ENCODE measurements around the gene ATP8A1. TPM values are rescaled to one million over a fixed set of nuclear protein-coding genes. Genes with fewer than 3 reads are reported as not detected.

Gene ATP8A1
- total and polyA plus RNA-seq, 2 of the 4 experiments (the other 2 are of a cell fraction): 0.12 to 0.36 TPM

DNA sequence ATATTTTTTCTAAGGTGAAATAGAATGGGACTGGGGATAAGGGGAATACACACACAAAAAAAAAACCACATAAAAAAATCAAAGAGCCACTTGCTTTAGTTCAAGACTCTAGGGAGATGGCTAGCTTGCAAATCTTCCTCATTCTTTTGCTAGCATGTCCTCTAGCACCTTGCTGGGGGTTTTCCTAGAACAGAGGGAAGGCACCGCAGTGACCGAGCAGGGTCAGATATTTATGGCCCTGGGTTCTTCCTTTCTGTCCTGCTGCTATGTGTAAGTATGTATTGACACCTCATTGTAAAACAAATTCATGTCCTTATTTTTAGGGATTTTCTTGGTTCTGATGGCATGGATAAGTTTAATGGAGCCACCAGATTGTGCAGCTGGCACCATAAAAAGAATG is 178.4 kb downstream of the ATP8A1 start:
- no peak overlapping the region for H3K4me2 ChIP-seq (ENCODE audit: low read depth, low read length)
- CTCF ChIA-PET: no interaction called here
- H3K9me3 ChIP-seq (ENCODE audit: control insufficient read depth, insufficient read depth, low read length): no peaks in the 10 kb centered on the region
- no peak for DNase-seq
- ATAC-seq (ENCODE audit: low read depth): no peak
- H3K14ac ChIP-seq (replicated peaks; ENCODE audit: low read depth, low read length): no peak overlapping the region
- no peak overlapping the region for H2AK5ac ChIP-seq (ENCODE audit: low read depth, low read length)
- no peak overlapping the region for H3K4ac ChIP-seq (ENCODE audit: low read depth, low read length)
- no peak overlapping the region for H3K27ac ChIP-seq (ENCODE audit: insufficient read depth, low read length)
- POLR2A ChIA-PET (ENCODE audit: unreplicated experiment): no interaction called here
- H3K36me3 ChIP-seq (ENCODE audit: control insufficient read depth, insufficient read depth, low read length): no peaks in the 10 kb centered on the region
- intact Hi-C loops (cut with micrococcal nuclease): no loop called here
- TF ChIP-seq RCOR1 (IDR thresholded peaks at IDR 0.05; ENCODE audit: insufficient replicate concordance, low read length): no peak
- no peak overlapping the region for H3K23ac ChIP-seq (ENCODE audit: low read depth, low read length)
- H4K8ac ChIP-seq (ENCODE audit: low read depth in 2 of 2, low read length in 2 of 2): no peak overlapping the region
- no peak overlapping the region for H3K9ac ChIP-seq (ENCODE audit: low read depth, low read length)
- H3K79me1 ChIP-seq (ENCODE audit: low read depth in 1 of 2, low read length in 2 of 2): no peaks in the 10 kb centered on the region
- H2BK15ac ChIP-seq (ENCODE audit: low read depth, low read length): no peak overlapping the region
- H3K4me3 ChIP-seq (ENCODE audit: insufficient read depth, low read depth, low read length): no peak overlapping the region
- peaks cover 2% of the 10 kb centered on the region; the same call in 1 of the 2 replicates for H3K4me1 ChIP-seq (ENCODE audit: control insufficient read depth, insufficient read depth, low read length)
- H2AK9ac ChIP-seq (replicated peaks; ENCODE audit: low read depth, low read length, poor library complexity): no peak overlapping the region
- H3K18ac ChIP-seq (ENCODE audit: low read depth, low read length): no peak overlapping the region
- no peaks in the 10 kb centered on the region for H4K20me1 ChIP-seq (ENCODE audit: insufficient read depth, low read length)
- dilution Hi-C loops (cut with HindIII; ENCODE audit: low sequenced_read_pairs, unreplicated experiment): no loop called here
- WGBS, 2 experiments (ENCODE audit: extremely low coverage in 2 of 2, insufficient read length in 1 of 2): no CpG with 5 or more reads among the region's 2 CpGs
- no peak overlapping the region for H2BK20ac ChIP-seq (ENCODE audit: low read depth, low read length)
- no peaks in the 10 kb centered on the region for H3K27me3 ChIP-seq (ENCODE audit: control insufficient read depth, insufficient read depth, low read length)
- H4K5ac ChIP-seq (ENCODE audit: low read depth, low read length): no peak overlapping the region
- H2BK5ac ChIP-seq (ENCODE audit: low read depth, low read length, poor library complexity, severe bottlenecking): no peak overlapping the region
- no peak overlapping the region for H3K56ac ChIP-seq (ENCODE audit: extremely low read depth, insufficient read depth, low read length)
- no peak overlapping the region for H4K91ac ChIP-seq (ENCODE audit: insufficient read depth, low read depth, low read length)
- no peaks in the 10 kb centered on the region for H3K9me1 ChIP-seq (ENCODE audit: insufficient read depth, low read length)
- H2BK120ac ChIP-seq (ENCODE audit: low read depth, low read length): no peak overlapping the region
- no peak overlapping the region for H2AFZ ChIP-seq (replicated peaks; ENCODE audit: low read length, poor library complexity)
- no TSS peak for BruUV-seq (replicated peaks)
- in situ Hi-C loops (cut with MboI; ENCODE audit: low sequenced_read_pairs): no loop called here

Measured in IMR-90 (cell line).